Endometrial microvascular endothelial cells (primary cell): ENCODE measurements around the gene TMEM183A. TPM values are rescaled to one million over a fixed set of nuclear protein-coding genes. Genes with fewer than 3 reads are reported as not detected.

ENCODE experiments used
- in situ Hi-C: cut with HindIII; loops from 2 replicates; pipeline ENCODE4 v1.10.0; 2017; ENCODE audit warnings: low sequenced_read_pairs, low pct_unique_long_range_greater_than_20kb; ENCODE audit errors: inconsistent ontology term
- total RNA-seq: library from RNA; depleted of rRNA; stranded (reverse); fragments of >200 nt; gene quantifications from one replicate; pipeline ENCODE4 v1.2.3, GENCODE V29; 2015; ENCODE audit errors: inconsistent ontology term

Gene TMEM183A
- total RNA-seq, 1 donor from 2014 or later = 81.2 TPM

DNA sequence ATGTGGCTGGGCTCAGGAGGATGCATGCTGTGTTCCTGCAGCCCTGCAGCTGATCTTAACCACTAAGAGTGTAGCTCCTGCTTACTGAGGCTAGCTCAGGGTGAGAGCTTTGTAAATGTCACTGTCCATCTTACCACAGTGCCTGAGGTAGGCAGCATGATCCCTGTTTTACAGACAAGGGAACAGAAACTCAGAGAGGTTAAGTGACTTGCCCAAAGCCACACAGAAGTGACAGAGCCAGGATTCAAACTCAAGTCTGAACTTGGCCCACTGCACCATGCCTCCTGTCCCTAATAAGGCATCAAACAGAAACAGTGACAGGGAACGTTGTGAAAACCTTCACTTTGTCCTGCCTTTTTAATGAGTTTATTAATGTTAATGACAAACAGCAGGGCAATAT, 47.0 kb downstream of the TMEM183A start:
- in situ Hi-C loops = no loop called here

DNA sequence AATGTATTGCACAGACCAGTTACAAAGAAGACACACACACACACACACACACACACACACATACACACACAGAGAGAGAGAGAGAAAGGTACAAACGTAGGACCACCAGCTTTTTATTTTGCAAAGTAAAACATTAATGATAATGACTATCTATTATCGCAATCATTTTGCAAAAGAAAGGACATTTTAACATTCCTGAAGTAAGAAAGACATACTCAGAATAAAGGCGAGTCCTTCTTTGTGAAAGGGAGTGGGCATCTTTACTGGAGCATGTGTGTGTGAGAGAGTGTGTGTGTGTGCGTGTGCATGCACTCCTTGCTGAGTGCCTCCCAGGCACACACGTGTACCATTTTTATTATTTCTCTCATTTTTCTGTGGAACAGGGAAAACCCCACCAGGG, 47.5 kb downstream of the TMEM183A start:
- in situ Hi-C loops = no loop called here

DNA sequence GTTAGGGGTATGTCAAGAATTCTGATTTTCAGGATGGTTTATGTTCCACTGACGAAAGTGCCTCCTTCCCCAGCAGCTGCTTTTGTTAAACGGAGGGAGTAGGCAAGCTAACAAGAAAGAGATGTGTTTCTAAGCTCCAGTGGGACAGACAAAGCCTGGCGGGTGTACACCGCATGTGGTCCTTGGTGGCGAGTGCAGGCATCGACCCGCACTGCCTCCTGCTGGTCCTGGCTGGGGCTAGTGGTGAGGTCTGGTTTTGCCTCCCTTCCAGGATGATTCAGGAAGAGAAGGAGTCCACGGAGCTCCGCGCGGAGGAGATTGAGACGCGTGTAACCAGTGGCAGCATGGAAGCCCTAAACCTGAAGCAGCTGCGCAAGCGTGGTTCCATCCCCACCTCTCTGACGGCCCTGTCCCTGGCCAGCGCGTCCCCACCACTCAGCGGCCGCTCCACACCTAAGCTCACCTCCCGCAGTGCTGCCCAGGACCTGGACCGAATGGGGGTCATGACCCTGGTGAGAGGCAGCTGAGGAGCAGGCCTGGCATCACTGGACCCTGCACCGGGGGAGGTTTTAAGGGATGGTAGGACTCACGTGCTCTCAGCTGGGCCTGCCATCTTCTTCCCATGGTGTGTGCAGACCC, 48.1 kb downstream of the TMEM183A start:
- in situ Hi-C loops = no loop called here

DNA sequence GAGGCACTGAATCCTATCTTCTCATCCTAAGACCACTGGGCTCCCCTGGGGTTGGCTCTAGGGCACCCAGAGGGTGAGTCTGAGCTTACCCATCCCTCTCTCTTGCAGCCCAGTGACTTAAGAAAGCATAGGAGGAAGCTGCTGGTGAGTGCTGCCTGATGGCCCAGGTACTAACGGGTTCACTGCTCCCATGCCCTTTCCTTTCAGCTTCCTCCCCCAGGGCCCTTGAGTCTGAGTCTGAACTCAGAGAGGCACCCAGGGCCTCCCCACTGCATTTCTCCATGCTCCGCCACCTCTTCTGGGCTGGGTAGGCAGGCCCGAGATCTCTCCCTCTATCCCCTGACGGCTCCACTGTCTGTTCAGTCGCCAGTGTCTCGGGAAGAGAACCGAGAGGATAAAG, 48.8 kb downstream of the TMEM183A start:
- in situ Hi-C loops = no loop called here

DNA sequence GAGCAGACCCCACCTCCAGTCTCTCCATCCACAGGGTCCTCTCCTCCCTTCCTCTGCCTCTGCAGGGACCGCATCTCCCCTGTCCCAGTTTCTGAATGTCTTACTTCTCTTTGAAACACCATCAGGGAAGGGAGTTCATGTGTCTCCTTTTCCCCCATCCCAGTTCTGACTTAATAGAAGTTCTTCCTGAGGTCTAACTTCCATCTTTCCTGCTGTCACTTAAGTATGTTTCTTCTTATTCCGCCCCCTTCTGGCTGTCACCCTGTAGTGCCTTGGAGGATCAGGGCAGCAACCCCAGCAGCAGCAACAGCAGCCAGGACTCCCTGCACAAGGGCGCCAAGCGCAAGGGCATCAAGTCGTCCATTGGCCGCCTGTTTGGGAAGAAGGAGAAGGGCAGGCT, 49.3 kb downstream of the TMEM183A start:
- in situ Hi-C loops = no loop called here

DNA sequence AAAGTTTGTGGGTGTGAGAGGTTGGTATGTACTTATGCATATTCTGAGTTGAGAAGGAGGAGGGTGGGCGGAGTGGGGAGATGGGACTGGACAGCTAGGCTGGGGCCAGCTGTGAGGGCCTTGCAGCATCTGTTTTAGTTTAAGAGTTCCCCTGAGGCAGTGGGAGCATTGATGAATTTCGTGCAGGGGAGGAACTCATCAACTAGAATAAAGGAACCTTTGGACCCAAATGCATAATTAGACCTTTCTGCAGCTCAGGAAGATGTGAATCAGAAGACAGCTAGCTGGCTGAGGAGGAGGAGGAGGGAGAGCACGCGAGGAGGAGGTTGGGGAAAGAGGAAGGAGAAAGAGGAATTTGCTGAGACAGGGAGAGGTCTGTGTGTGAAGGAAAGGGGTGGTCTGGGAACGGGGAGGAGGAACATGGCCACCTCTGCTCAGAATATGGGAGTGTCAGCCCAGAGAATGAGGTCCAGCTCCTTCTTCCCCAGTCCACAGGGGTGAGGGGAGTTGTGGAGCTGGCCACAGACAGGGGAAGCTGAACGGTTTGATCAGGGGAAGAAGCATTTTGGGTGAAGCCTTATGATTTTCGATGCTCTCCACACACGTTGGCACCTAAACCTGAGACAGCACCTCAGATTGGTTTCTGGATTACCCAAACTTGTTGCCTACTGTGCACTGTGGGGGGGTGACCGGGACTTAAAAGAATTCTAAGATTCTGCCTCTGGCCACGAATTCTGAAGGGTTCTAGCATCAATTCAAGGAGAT, 50.9 kb downstream of the TMEM183A start:
- in situ Hi-C loops = no loop called here

DNA sequence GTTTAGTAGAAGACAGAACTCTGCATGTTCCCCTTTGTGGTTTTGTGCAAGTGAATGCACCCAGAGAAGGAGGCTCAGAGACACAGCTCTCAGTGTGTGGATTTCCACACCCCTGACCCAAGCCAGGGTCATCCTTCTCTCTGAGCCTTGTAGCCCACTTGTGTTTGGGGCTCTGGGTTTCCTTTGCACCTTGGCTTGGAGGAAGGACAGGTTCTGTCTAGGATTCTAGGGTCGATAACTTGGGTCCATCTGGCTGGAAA, 51.4 kb downstream of the TMEM183A start:
- in situ Hi-C loops = no loop called here

DNA sequence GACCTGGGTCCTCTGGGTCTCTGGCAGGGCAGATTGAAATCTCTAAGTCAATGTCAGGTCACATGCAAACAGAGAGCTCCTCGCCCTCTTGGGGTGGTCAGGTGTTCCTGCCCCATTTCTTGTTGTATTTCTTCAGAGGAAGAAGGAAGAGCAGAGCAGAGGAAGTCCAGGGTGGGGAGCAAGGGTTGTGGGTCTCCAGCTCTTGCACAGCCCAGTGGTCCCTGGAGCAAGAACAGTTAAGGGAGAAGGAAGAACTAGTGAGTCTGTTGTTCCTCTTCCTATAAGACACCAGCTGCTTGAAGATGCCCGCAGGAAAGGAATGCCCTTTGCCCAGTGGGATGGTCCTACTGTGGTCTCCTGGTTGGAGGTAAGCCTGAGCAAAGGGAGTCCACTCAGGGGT, 52.3 kb downstream of the TMEM183A start:
- in situ Hi-C loops = no loop called here

DNA sequence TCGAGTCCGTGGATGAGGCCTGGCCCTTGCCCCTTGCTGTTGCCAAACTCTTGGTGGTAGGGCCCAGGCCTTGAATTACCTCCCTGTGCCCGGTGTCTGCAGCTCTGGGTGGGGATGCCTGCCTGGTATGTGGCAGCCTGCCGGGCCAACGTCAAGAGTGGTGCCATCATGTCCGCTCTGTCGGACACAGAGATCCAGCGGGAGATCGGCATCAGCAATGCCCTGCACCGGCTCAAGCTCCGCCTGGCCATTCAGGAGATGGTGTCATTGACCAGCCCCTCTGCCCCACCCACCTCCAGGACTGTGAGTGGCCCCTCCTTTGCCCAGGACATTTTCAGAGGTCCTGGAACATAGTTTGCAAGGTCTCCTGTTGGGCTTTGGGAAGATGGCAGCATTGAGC, 52.9 kb downstream of the TMEM183A start:
- in situ Hi-C loops = no loop called here

DNA sequence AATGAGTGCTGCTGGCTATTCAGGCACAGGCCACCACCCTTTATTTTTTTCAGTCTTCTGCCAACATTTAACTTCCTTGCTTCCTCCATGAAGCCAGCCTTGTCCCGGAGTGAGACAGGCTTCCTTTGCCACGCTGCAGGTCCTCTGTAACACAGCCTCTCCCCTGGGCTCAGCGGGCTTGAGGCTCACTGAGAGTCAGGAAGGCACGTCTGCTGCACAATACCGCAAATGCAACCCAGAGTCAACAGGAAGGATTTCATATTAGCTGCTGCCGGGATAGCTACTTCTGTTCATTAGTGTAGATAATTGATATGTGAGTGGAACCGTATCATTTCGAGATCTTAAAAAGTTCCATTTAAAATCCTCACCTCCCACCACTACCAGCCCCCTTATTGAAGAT, 56.1 kb downstream of the TMEM183A start:
- in situ Hi-C loops = no loop called here

DNA sequence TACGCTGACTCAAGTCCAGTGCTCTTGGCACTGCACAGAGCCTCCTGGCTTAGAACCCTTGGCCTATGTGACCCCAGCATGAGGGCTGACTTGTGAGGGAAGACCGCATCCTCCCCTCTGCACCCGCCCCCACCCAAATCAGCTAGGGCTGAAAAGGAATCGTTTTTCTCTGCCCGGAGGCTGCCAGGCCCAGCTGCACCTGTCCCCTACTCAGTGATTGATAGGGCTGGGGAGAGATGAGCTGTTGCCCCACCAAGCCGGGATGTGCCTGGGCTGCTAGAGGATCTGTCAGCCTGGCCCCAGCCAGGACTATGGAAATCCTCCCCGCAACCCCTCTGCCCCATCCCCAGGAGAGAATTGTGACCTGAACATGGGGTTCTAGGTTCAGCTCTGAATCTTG, 58.0 kb downstream of the TMEM183A start:
- in situ Hi-C loops = no loop called here

DNA sequence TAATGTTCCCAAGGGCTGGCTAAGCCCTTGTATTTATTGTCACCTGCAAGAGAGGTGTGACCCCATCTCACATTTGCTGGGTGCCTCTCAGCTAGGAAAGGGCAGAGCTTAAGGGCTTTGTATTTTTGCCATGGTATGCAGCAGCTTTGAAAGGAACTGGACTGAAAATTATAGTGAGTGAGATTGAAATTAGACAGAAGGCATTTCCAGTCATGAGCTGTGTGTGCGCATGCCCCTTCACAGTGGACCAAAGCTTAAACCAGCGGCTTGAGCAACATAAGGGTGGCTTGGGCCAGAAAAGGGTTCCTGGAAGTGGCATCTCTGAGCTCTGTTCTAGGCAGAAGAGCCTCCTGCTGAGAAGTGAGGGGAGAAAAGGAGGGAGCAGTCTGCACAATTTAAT, 58.8 kb downstream of the TMEM183A start:
- in situ Hi-C loops = no loop called here

DNA sequence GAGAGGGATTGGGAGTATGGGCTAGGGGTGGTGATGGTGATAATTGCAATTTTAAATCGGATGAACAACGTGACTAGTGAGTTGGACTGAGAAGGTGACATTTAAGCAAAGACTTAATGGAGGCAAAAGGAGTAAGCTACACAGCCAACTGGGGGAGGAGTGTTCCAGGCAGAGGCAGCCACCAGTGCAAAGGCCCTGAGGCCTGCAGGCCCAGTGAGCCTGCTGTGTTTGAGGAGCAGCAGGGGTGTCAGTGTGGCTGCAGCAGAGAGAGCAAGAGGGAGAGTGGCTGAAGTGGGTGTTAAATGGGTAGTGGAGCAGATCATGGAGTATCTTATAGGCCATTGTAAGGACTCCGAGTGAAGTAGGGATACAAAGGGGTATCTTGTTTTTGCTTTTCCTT, 59.8 kb downstream of the TMEM183A start:
- in situ Hi-C loops = no loop called here

DNA sequence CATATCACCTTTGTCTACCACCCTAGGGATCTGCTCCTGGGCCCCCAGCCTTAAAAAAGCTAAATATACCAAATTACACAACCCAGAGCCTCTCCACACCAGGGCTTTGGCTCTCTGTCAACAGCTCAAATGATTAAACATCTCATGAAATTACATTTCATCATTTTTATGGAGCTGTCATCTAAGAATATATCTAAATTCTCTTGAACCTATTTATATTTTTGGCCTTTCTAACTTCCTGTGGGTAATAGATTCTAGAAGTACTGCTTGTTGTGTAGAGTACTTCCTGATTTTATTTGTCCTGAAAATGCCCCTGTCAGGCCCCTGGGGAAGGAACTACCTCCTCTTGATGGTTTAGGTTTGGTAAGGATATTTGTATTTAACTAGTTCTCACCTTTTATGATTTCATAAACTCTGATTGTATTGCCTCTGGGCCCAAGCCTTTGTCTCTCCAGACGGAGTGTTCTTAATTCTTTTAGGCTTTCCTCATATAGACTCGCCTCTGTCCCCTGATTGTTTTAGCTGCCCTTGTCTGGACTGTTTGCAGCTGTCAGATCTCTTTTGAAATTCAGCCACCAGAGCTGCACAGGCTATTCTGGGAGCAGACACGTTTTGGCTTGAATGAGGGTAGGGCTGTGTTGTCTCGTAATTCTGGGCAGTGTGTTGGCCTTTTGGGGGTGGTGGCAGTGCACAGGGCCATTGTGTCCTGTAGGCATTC, 62.0 kb downstream of the TMEM183A start:
- in situ Hi-C loops = no loop called here

DNA sequence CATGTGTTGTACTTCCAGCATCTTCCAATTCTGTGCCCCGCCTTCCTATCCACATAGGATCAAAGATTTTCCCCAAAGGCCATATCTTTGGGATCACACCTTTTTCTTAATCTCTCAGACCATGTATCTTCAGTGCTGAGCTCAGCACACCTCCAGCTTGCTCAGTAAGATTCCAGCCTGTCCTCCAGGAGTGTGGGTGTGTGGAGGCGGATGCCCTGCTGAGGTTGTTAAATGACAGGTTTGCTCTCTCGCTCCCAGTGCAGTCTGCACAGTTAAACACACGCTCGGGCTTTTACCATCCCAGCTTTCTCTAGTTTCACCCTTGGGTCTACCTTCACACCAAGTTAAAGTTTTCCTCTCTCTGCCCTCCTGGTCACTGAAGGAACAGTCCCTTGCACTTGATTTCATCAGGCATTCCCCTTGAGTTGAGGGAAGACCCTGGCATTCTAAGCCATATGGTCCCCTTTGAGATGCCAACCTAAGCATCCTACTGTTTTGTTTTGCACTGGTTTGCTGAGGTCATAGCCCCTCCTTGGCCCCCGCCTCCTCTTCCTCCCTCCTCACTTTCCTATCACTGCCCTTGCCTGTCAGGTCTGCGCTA, 64.9 kb downstream of the TMEM183A start:
- in situ Hi-C loops = no loop called here

DNA sequence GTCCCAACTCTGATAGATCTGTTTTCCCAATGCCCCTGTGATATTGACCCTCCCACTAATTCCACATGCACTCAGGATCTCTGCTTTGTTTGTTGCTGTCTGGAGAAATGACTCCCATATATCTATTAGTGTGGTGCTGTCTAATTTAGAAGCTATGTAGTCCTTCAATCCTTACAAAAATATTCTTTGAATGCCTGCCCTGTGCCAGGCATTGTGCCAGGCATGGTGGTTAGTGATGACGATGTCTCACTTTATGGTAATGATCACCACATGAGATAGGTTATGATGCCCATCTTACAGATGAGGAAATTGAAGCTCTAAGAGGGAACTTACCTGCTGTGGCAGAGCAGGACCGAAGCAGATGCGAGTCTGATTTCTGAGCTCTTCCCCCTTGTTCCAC, 65.7 kb downstream of the TMEM183A start:
- in situ Hi-C loops = no loop called here

DNA sequence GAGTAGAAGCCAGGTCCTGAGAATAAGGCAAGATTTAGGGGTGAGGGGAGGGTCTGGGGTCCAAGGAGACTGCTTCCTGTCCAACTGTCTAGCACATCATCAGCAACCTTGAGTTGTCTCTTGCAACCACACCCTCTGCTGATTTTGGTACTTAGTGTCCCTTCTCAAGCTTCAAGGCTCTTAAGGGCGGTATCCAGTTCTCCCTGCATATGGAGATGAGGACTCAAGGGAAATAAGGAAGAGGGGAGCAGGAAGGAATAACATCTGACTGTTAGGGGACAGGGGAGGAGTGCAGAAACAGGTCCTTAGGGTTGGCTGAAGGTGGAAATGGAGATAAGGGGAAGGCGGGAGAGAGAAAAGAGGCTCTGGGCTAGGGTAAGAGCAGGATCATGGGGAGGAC, 66.3 kb downstream of the TMEM183A start:
- in situ Hi-C loops = no loop called here
